ENCODE data around the gene SCLT1.
"Not testable (repeated sequence)": the region's sequence is repeated elsewhere in the genome, so short reads cannot be mapped to it uniquely, and the experiment has no call there.

The SCLT1 gene

DNA sequence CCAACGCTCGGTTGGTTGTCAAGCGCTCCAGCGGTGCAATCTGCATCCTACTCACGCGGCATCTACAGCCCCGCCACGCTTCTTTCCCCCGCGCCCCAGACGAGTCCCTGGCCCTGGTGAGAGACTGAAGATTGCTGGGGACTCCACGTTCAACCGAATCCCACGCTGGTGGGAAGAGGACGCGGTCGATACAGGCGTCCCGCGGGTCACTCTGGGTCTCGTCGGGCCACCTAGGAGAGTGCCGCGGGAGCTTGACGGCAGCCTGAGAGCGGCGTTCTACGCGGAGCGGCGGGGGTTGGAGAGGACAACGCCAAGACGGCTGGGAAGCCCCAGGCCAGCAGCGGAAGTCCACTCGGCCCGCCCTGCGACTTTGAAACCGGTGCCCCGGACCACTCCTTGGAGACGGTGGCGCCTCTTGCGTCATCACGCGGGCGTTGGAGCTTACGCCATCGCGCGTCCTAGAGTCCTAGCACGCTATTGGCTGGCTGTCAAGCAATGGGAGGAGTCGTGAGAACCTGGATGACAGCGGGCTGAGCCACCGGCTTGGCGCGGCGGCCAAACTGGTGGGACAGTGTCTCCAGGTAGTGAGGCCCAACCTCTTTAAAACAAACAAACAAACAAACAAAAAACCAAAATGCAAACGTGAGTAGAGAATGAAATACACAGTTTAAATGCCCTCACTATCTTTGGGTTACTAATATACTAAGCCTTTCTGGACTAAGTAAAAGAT is at the start of gene SCLT1:
Gene SCLT1 (minus strand): TSS at position 349 of the 730 bp plus-strand sequence. CDS start 436 bp downstream, outside the sequence.
- DNase-seq = peak; percentile 23

- DNase-seq = no peak
Measured at GRCh38 chr4:129140521-129140920, 47.2 kb upstream of the SCLT1 start.

- no peak for DNase-seq
Measured at GRCh38 chr4:129138810-129139496, 45.6 kb upstream of the SCLT1 start.

- DNase-seq = no peak
Measured at GRCh38 chr4:129136433-129136832, 43.1 kb upstream of the SCLT1 start.

DNA sequence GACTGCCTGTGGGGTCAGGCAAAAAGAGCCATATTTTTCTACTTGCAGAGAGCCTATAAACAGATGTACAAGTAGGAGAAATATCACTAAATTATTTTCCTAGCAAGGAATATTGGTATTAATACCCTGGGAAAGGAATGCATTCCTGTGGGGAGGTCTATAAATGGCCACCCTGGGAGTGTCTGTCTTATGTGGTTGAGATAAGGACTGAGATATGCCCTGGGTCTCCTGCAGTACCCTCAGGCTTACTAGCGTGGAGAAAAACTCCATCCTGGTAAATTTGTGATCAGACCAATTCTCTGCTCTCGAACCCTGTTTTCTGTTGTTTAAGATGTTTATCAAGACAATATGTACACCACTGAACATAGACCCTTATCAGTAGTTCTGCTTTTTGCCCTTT is 38.0 kb upstream of the SCLT1 start:
- no peak for DNase-seq

- no peak for DNase-seq
Measured at GRCh38 chr4:129129143-129129542, 35.8 kb upstream of the SCLT1 start.

- not testable (repeated sequence) for DNase-seq
Measured at GRCh38 chr4:129126614-129127013, 33.3 kb upstream of the SCLT1 start.

- DNase-seq = no peak
Measured at GRCh38 chr4:129117705-129118104, 24.4 kb upstream of the SCLT1 start.

- no peak for DNase-seq
Measured at GRCh38 chr4:129113919-129114318, 20.6 kb upstream of the SCLT1 start.

DNA sequence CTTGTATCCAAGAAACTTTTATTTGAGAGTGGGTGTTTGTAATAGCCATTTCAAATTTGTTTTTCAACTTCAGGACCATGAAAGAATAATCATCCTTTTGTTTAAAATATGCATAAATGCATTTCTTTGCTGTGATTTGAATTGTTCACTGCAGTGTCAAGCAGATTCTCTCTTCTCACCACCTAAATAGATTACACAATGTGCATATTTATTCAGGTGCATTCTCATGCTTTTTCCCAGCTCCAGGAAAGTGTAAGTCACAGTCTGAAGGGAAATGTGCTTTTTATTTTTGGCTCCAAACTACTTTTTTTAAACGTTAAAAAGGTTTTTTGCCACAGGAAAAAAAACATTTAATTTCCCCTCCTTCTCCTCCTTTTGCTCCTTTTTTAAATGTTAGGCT is 20.1 kb upstream of the SCLT1 start:
- DNase-seq = no peak

DNA sequence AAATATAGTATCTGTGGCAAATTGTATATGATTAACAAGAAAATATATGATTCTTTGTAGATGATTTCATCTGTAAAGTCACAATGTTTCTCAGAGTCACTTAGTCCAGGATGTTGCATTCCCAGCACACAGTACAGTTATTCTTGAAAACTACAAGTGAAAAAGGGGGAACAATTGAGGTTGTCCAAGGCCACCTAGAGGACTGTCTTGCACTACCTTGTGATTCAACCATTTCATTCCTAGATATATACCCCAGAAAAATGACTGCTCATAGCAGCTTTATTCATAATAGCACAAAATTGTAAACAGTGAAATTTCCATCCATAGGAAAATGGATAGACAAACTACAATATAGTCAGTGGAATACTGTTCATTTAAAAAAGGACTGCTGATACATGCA is 18.6 kb upstream of the SCLT1 start:
- DNase-seq = no peak

GRCh38 chr4:129110931-129111330 is 17.6 kb upstream of the SCLT1 start:
- DNase-seq = no peak

DNA sequence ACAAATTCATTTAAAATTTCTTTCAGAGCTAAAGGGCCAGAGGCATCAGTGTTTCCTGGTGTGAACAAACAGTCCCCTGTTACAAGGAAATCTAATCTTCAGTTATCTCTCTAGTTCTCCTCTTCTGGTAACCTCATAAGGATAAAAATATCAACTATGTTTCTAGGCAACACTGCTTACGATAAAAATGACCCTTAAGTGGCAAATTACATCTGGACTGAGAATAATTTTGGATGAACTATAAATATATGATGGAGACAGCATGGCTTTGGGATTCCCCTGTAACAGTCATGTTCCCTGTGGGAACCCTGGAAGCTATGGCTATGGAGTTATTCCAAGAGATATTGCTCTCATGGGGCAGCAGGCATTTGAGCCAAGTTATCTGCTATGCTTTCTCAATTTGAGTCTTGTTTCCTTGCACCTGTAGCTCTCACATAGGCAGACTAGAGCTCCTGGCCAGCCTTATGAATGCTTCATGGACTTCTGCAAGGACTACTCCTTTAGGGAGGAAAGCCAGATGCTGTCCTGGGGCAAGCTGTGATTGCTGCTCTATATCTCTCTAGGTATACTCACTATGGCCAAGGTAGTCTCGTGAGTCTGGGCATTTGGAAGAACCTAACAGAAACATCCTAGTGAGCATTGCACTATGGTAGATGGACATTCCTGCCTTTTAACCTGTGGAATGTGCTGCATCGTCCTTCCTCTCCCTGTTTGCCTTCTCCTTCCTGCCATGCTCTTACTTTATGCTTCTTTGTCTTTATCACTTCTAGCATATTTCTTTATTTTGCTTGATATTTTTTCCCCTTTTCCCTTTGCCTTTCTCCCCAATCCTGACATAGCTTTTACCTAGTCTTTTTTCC is 16.9 kb upstream of the SCLT1 start:
- DNase-seq = no peak

GRCh38 chr4:129098531-129099001 is 5.2 kb upstream of the SCLT1 start:
- DNase-seq = no peak

GRCh38 chr4:129095811-129096454 is 2.6 kb upstream of the SCLT1 start, which contains the start of gene C4orf33:
Gene C4orf33, plus strand, starts transcription at chr4:129096152. Its CDS starts 6,459 bp downstream, at chr4:129102611.
- DNase-seq = peak; percentile 0

GRCh38 chr4:129094347-129094746 is 1.0 kb upstream of the SCLT1 start:
- no peak for DNase-seq

GRCh38 chr4:129092631-129093190 is 628 bp downstream of the SCLT1 start:
- DNase-seq = no peak

GRCh38 chr4:129087516-129087915 is 5.8 kb downstream of the SCLT1 start:
- DNase-seq = no peak

GRCh38 chr4:129085472-129085871 is 7.9 kb downstream of the SCLT1 start:
- no peak for DNase-seq

- DNase-seq = no peak
Measured at GRCh38 chr4:129082302-129082701, 11.0 kb downstream of the SCLT1 start.

DNA sequence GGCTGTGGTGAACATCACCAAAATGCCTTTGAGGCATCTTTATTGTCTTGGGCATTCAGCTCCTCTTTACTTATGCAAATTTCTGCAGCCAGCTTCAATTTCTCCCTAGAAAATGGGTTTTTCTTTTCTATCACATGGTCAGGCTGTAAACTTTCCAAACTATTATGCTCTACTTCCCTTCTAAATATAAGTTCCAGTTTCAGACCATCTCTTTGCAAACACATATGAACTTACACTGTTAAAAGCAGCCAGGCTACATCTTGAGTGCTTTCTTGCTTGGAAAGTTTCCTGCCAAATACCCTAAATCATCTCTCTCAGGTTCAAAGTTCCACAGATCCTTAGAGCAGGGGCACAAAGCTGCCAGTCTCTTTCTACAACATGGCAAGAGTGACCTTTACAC is 13.2 kb downstream of the SCLT1 start:
- no peak for DNase-seq

DNA sequence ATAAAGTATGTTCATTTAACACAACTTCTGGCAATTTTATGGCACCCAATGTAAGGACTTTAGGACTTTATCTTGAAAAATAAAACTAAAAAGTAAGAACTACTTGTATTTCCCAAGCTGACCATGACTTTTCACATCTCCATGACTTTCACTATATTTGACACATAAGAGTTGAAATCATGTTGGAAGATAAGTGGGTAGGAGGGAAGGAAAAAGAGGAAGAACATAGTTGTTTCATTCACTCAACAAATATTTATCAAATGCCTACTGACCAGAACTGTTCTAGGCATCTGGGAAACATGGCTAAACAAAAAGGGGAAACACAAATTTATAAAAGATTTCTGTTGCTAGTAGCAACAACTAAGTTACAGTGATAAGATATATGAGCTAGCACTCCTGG is 16.0 kb downstream of the SCLT1 start:
- no peak for DNase-seq
